Frontal cortex (tissue), 4 donors: ENCODE data around the gene TMA7. TPM values are rescaled to one million over a fixed set of nuclear protein-coding genes. Genes with fewer than 3 reads are reported as not detected.

ENCODE experiments used
- DNase-seq, 2 donors: peaks; one replicate each; pipeline ENCODE4 v3.0.0; 2012; ENCODE audit warnings: low spot score in 2 of 2
- FAIRE-seq: peaks from 2 replicates; lab custom pipeline; 2012; peaks lifted over from hg19 to GRCh38; lab: Jason Lieb, UNC
- total RNA-seq: library from RNA; depleted of rRNA; stranded (reverse); fragments of >200 nt; gene quantifications from one replicate; pipeline ENCODE4 v1.2.3, GENCODE V29; 2014
- donor health status: control.
- donor health status: control.
- donor health status: control.

Gene TMA7
- total RNA-seq, 1 donor from 2014 or later, result 99.9 TPM

- no peak for FAIRE-seq
- no peak for DNase-seq
These were observed 20.5 kb upstream of the TMA7 start for GRCh38 chr3:48419597-48419996.

GRCh38 chr3:48420561-48420960 lies 19.5 kb upstream of the TMA7 start:
- FAIRE-seq, result no peak

GRCh38 chr3:48422272-48422671 lies 17.8 kb upstream of the TMA7 start:
- no peak for FAIRE-seq
- DNase-seq, result no peak

More at GRCh38 chr3:48420561-48420960, 19.5 kb upstream of the TMA7 start:
- DNase-seq, result no peak

GRCh38 chr3:48422681-48423080 lies 17.4 kb upstream of the TMA7 start:
- DNase-seq, result no peak
- no peak for FAIRE-seq

GRCh38 chr3:48423241-48423882 lies 16.7 kb upstream of the TMA7 start:
- DNase-seq, result no peak
- FAIRE-seq, result no peak

- FAIRE-seq, result no peak
- DNase-seq, result no peak
These were observed 16.0 kb upstream of the TMA7 start for GRCh38 chr3:48423883-48424695.

- DNase-seq, result peak in 1 of 2 donors; percentile 56
- FAIRE-seq, result no peak
These were observed 14.7 kb upstream of the TMA7 start for GRCh38 chr3:48425281-48425812.

- DNase-seq, result peak; percentile 74 to 86
- no peak for FAIRE-seq
These were observed 13.6 kb upstream of the TMA7 start for GRCh38 chr3:48426401-48426909.

GRCh38 chr3:48426944-48427629 lies 13.0 kb upstream of the TMA7 start:
- no peak for DNase-seq
- no peak for FAIRE-seq

- no peak for DNase-seq
- no peak for FAIRE-seq
These were observed 12.5 kb upstream of the TMA7 start for GRCh38 chr3:48427630-48427962.

- FAIRE-seq (no peak), DNase-seq (no peak)
These were observed 11.9 kb upstream of the TMA7 start for GRCh38 chr3:48428088-48428571.

GRCh38 chr3:48428572-48429316 lies 11.3 kb upstream of the TMA7 start:
- no peak for FAIRE-seq
- DNase-seq, result peak in 1 of 2 donors; percentile 65

- no peak for FAIRE-seq
These were observed 10.6 kb upstream of the TMA7 start for GRCh38 chr3:48429317-48429959.

GRCh38 chr3:48429960-48430707 lies 9.9 kb upstream of the TMA7 start, which contains the start of gene PLXNB1:
TSS of gene PLXNB1 (minus strand) at chr3:48430086. CDS start at chr3:48424611, 5,475 bp downstream.
- FAIRE-seq (no peak), DNase-seq (no peak)

More at GRCh38 chr3:48429317-48429959, 10.6 kb upstream of the TMA7 start:
- DNase-seq, result peak; percentile 86 to 88

GRCh38 chr3:48430708-48431101 lies 9.4 kb upstream of the TMA7 start:
- FAIRE-seq (no peak), DNase-seq (no peak)

- DNase-seq (no peak), FAIRE-seq (no peak)
These were observed 8.6 kb upstream of the TMA7 start for GRCh38 chr3:48431224-48432029.
